GM12878 (cell line): Measurements from ENCODE around the gene ANKRD11. TPM values are rescaled to one million over a fixed set of nuclear protein-coding genes. Genes with fewer than 3 reads are reported as not detected.

Experiments
- ATAC-seq: fragments of 200-7000 bp; cut with Tn5 transposase; 3 replicates; pipeline ENCODE4 v1.9.1; 2020; ENCODE audit warnings: mild to moderate bottlenecking, moderate library complexity
- BruUV-seq: library from RNA; stranded (reverse); fragments of 400-500 nt; replicated peaks from 2 replicates; lab custom pipeline; 2021; lab: Mats Ljungman, UMichigan
- CTCF ChIA-PET: fragments of 300-600 bp; sonication (Branson Sonifier 250); formaldehyde crosslinking; extraction: SDS; loops from one replicate; lab custom pipeline; 2021; ENCODE audit warnings: inconsistent platforms; lab: Yijun Ruan, JAX
- POLR2A ChIA-PET: fragments of 350-600 bp; formaldehyde crosslinking; extraction: SDS; loops from one replicate; lab custom pipeline; 2021; ENCODE audit warnings: inconsistent platforms; lab: Charles Lee
- RAD21 ChIA-PET: fragments of 300-600 bp; sonication (Branson Sonifier 250); formaldehyde crosslinking; loops from one replicate; lab custom pipeline; 2023; ENCODE audit warnings: antibody characterized with exemption; ENCODE audit not compliant: unreplicated experiment; lab: Charles Lee
- SMC1A ChIA-PET: fragments of 300-600 bp; sonication (Branson Sonifier 250); formaldehyde crosslinking; loops from one replicate; lab custom pipeline; 2023; ENCODE audit not compliant: unreplicated experiment, uncharacterized antibody; lab: Charles Lee
- DNase-seq: peaks from one replicate; pipeline ENCODE4 v3.0.0-alpha.2; 2011; ENCODE audit warnings: low read depth, low spot score
- FAIRE-seq: peaks from 3 replicates; lab custom pipeline; 2011; peaks lifted over from hg19 to GRCh38; lab: Jason Lieb, UNC
- H2AFZ ChIP-seq: 2 replicates; pipeline ENCODE4 v1.6.0; 2011; ENCODE audit warnings: low read depth, low read length, control low read depth; ENCODE audit not compliant: control insufficient read depth
- H3K27ac ChIP-seq: 2 replicates; pipeline ENCODE4 v1.5.1; 2011; ENCODE audit warnings: control low read depth; ENCODE audit not compliant: control insufficient read depth, insufficient read depth
- H3K27me3 ChIP-seq, 2 experiments: replicated peaks in 1 of 2; 2 replicates each; pipeline versions ENCODE4 v1.6.0 to v1.6.1; 2011; ENCODE audit warnings: low read length in 1 of 2; ENCODE audit not compliant: control insufficient read depth in 2 of 2, insufficient read depth in 2 of 2
- H3K36me3 ChIP-seq, 2 experiments: 2 replicates each; pipeline ENCODE4 v1.5.1; 2011; ENCODE audit warnings: low read length in 1 of 2; ENCODE audit not compliant: control insufficient read depth in 2 of 2, insufficient read depth in 2 of 2
- H3K4me1 ChIP-seq: 2 replicates; pipeline ENCODE4 v1.6.1; 2011; ENCODE audit warnings: mild to moderate bottlenecking, low read length, moderate library complexity, mixed read lengths; ENCODE audit not compliant: control insufficient read depth, insufficient read depth
- H3K4me2 ChIP-seq: 2 replicates; pipeline ENCODE4 v1.6.0; 2011; ENCODE audit warnings: control low read depth; ENCODE audit not compliant: control insufficient read depth, insufficient read depth
- H3K4me3 ChIP-seq: fragments of 200-600 bp; sonication (generic); 2 replicates; pipeline ENCODE4 v1.5.1; 2016
- H3K79me2 ChIP-seq: 2 replicates; pipeline ENCODE4 v1.6.0; 2011; ENCODE audit warnings: low read length; ENCODE audit not compliant: control insufficient read depth, insufficient read depth
- H3K9ac ChIP-seq: 2 replicates; pipeline ENCODE4 v1.8.0; 2011; ENCODE audit warnings: low read length, control low read depth, mixed read lengths; ENCODE audit not compliant: control insufficient read depth, insufficient read depth
- H3K9me3 ChIP-seq: replicated peaks from 3 replicates; pipeline ENCODE4 v1.5.1; 2011; ENCODE audit warnings: mild to moderate bottlenecking, low read length; ENCODE audit not compliant: control insufficient read depth, insufficient read depth
- H4K20me1 ChIP-seq: 2 replicates; pipeline ENCODE4 v1.6.0; 2011; ENCODE audit not compliant: control insufficient read depth, insufficient read depth
- EED ChIP-seq: sonication (generic); IDR thresholded peaks from 2 replicates; pipeline ENCODE4 v1.6.1; 2016; ENCODE audit warnings: antibody characterized with exemption, low read depth
- GATAD2B ChIP-seq: fragments of 450-650 bp; conservative IDR thresholded peaks from 2 replicates; pipeline ENCODE4 v1.6.1; 2017; ENCODE audit warnings: low read depth, mild to moderate bottlenecking, moderate library complexity
- HCFC1 ChIP-seq: fragments of 150-350 bp; IDR thresholded peaks from 2 replicates; pipeline ENCODE4 v1.6.1; 2014; ENCODE audit warnings: low read length
- HDAC2 ChIP-seq: fragments of 200-600 bp; sonication (generic); IDR thresholded peaks from 2 replicates; pipeline ENCODE4 v1.6.1; 2017
- MEF2A ChIP-seq: IDR thresholded peaks from 2 replicates; pipeline ENCODE4 v1.6.1; 2011; ENCODE audit warnings: low read depth, mild to moderate bottlenecking, low read length, moderate library complexity; ENCODE audit not compliant: insufficient read depth
- SREBF1 ChIP-seq: IDR thresholded peaks from 2 replicates; pipeline ENCODE4 v1.6.1; 2012; ENCODE audit warnings: mild to moderate bottlenecking, low read length
- TBL1XR1 ChIP-seq: IDR thresholded peaks from 2 replicates; pipeline ENCODE4 v1.6.1; 2012; ENCODE audit warnings: low read depth, low read length, improper control_type of control experiment
- TCF7 ChIP-seq: IDR thresholded peaks from 2 replicates; pipeline ENCODE4 v1.6.1; 2014; ENCODE audit warnings: antibody characterized with exemption, borderline replicate concordance
- ZBED1 ChIP-seq: IDR thresholded peaks from 2 replicates; pipeline ENCODE4 v1.6.1; 2016; ENCODE audit warnings: borderline replicate concordance
- ZSCAN29 ChIP-seq: fragments of 450-650 bp; IDR thresholded peaks from 2 replicates; pipeline ENCODE4 v1.6.1; 2017; ENCODE audit warnings: mild to moderate bottlenecking, moderate library complexity
- WGBS: methylation state at CpG from one replicate; pipeline ENCODE4 v1.1.6; 2016; ENCODE audit warnings: low lambda C conversion rate; ENCODE audit not compliant: insufficient replicate concordance, insufficient coverage; ENCODE audit errors: missing lambda C conversion rate; 5-methylcytosine and 5-hydroxymethylcytosine counted together
- in situ Hi-C: fragments of 300-500 bp; cut with MboI; formaldehyde crosslinking; loops from 9 replicates; pipeline ENCODE4 v1.14.3; 2018; ENCODE audit warnings: mixed read lengths
- intact Hi-C: fragments of 100-400 bp; cut with micrococcal nuclease; formaldehyde crosslinking; loops from one replicate; pipeline ENCODE4 v1.14.2; 2022; ENCODE audit not compliant: unreplicated experiment
- polyA plus RNA-seq, 11 experiments: library from polyadenylated mRNA; depleted of rRNA in 4 of 11; unstranded in 6 of 11; stranded (reverse) in 5 of 11; fragments of >200 nt; fragmentation: Nextera tagmentation in 4 of 11; fragmentation: Illumina TruSeq in 1 of 11; extraction: Ambion mirVana in 4 of 11; extraction: Trizol in 1 of 11; gene quantifications; 1 replicate in 1 of 11; 2 replicates in 10 of 11; pipeline versions ENCODE4 v1.2.1 to v1.2.3, GENCODE V29; 2011 to 2016; ENCODE audit warnings: inconsistent platforms in 2 of 11, missing spikeins in 2 of 11, low read depth in 1 of 11
- total RNA-seq, 4 experiments: library from RNA; depleted of rRNA in 3 of 4; stranded (reverse); fragments of >200 nt in 3 of 4; fragmentation: Illumina TruSeq in 1 of 4; extraction: Trizol in 1 of 4; gene quantifications; 2 replicates each; pipeline versions ENCODE4 v1.2.1 to v1.2.3, GENCODE V29; 2013 to 2021
- TF ChIP-seq, protein P1 (sequence below): IDR thresholded peaks from 2 replicates; pipeline ENCODE4 v1.6.1; 2011; ENCODE audit warnings: borderline replicate concordance, low read depth, mild to moderate bottlenecking, moderate library complexity, mixed read lengths, low read length; ENCODE audit not compliant: insufficient read depth; ENCODE audit errors: extremely low read length
- TF ChIP-seq, protein P2 (sequence below): IDR thresholded peaks from 2 replicates; pipeline ENCODE4 v1.6.1; 2012; ENCODE audit warnings: mild to moderate bottlenecking, low read depth, low read length
- TF ChIP-seq, protein P3 (sequence below): fragments of 450-650 bp; IDR thresholded peaks from 2 replicates; pipeline ENCODE4 v1.6.1; 2017; ENCODE audit warnings: mild to moderate bottlenecking, low read depth, inconsistent platforms; ENCODE audit not compliant: poor library complexity, severe bottlenecking

The ANKRD11 gene
- total and polyA plus RNA-seq, 10 of the 15 experiments (the other 5 are each of a cell fraction or from before 2014, with no cell fraction given): 5.1 to 103 (median 27.4) TPM

DNA sequence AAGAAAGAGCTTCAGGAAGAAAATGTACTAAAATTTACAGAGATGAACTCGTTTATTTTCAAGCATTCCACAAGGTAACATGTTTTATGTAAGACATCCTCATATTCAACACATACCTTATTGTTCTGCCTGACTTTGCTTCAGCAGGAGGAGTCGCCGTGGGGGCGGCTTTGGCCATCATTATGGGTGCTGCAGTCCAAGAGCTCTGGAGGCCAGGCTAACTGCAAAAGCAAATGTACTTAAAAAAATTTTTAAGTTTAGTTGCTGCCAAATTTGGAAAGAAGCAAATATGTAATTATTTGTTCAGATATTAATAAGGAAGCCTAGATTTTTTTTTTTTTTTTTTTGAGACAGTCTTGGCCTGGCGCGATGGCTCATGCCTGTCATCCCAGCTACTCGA, 13.7 kb upstream of the ANKRD11 start:
- intact Hi-C loops (loop anchor here (2.0 kb wide), 1 partner anchor 13 kb away; the partner anchor contains the start of gene ANKRD11), in situ Hi-C loops (no loop called here)
- CTCF ChIA-PET: interaction anchor here (1.3 kb wide), 1 partner anchor 139 kb away, joined by 3 read pairs; no protein-coding TSS in a partner anchor
- Histone ChIP-seq H3K4me1 (peaks cover 21% of the 10 kb centered on the region), H3K9me3 (no peaks in the 10 kb centered on the region), H4K20me1 (no peaks in the 10 kb centered on the region), H2AFZ (no peak overlapping the region)
- DNase-seq: no peak
- FAIRE-seq: no peak
- no peak for TF ChIP-seq TBL1XR1
- TF ChIP-seq TCF7: no peak
- TF ChIP-seq ZBED1: no peak
- TF ChIP-seq HCFC1: no peak
- TF ChIP-seq, protein P1, sequence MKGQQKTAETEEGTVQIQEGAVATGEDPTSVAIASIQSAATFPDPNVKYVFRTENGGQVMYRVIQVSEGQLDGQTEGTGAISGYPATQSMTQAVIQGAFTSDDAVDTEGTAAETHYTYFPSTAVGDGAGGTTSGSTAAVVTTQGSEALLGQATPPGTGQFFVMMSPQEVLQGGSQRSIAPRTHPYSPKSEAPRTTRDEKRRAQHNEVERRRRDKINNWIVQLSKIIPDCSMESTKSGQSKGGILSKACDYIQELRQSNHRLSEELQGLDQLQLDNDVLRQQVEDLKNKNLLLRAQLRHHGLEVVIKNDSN: no peak
- TF ChIP-seq, protein P2, sequence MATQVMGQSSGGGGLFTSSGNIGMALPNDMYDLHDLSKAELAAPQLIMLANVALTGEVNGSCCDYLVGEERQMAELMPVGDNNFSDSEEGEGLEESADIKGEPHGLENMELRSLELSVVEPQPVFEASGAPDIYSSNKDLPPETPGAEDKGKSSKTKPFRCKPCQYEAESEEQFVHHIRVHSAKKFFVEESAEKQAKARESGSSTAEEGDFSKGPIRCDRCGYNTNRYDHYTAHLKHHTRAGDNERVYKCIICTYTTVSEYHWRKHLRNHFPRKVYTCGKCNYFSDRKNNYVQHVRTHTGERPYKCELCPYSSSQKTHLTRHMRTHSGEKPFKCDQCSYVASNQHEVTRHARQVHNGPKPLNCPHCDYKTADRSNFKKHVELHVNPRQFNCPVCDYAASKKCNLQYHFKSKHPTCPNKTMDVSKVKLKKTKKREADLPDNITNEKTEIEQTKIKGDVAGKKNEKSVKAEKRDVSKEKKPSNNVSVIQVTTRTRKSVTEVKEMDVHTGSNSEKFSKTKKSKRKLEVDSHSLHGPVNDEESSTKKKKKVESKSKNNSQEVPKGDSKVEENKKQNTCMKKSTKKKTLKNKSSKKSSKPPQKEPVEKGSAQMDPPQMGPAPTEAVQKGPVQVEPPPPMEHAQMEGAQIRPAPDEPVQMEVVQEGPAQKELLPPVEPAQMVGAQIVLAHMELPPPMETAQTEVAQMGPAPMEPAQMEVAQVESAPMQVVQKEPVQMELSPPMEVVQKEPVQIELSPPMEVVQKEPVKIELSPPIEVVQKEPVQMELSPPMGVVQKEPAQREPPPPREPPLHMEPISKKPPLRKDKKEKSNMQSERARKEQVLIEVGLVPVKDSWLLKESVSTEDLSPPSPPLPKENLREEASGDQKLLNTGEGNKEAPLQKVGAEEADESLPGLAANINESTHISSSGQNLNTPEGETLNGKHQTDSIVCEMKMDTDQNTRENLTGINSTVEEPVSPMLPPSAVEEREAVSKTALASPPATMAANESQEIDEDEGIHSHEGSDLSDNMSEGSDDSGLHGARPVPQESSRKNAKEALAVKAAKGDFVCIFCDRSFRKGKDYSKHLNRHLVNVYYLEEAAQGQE: no peak
- TF ChIP-seq ZSCAN29: no peak
- TF ChIP-seq, protein P3, sequence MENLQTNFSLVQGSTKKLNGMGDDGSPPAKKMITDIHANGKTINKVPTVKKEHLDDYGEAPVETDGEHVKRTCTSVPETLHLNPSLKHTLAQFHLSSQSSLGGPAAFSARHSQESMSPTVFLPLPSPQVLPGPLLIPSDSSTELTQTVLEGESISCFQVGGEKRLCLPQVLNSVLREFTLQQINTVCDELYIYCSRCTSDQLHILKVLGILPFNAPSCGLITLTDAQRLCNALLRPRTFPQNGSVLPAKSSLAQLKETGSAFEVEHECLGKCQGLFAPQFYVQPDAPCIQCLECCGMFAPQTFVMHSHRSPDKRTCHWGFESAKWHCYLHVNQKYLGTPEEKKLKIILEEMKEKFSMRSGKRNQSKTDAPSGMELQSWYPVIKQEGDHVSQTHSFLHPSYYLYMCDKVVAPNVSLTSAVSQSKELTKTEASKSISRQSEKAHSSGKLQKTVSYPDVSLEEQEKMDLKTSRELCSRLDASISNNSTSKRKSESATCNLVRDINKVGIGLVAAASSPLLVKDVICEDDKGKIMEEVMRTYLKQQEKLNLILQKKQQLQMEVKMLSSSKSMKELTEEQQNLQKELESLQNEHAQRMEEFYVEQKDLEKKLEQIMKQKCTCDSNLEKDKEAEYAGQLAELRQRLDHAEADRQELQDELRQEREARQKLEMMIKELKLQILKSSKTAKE: no peak
- no peak for TF ChIP-seq MEF2A
- no peak for TF ChIP-seq GATAD2B
- no peak for TF ChIP-seq HDAC2
- no peak for TF ChIP-seq EED
- TF ChIP-seq SREBF1: no peak
- TF ChIP-seq, all 136 proteins: peak for 0
- H3K27me3 ChIP-seq: no peaks in the 10 kb centered on the region
- no peak overlapping the region for H3K27ac ChIP-seq
- RAD21 ChIA-PET: no interaction called here
- H3K79me2 ChIP-seq: peaks cover 22% of the 10 kb centered on the region
- no peak overlapping the region for H3K4me3 ChIP-seq
- H3K4me2 ChIP-seq: no peak overlapping the region
- no TSS peak for BruUV-seq
- no peak for ATAC-seq
- WGBS: 75% methylated on average over 4 of the region's 7 CpGs
- no peaks in the 10 kb centered on the region for H3K36me3 ChIP-seq
- SMC1A ChIA-PET: no interaction called here
- POLR2A ChIA-PET: interaction anchor here (0.5 to 2.5 kb wide), 3 partner anchors 12 to 63 kb away, joined by 3 to 7 read pairs (median 3); no protein-coding TSS in a partner anchor
- H3K9ac ChIP-seq: no peak overlapping the region
